IMR-90 (cell line): Measurements from ENCODE around the gene SIPA1L3. TPM values are rescaled to one million over a fixed set of nuclear protein-coding genes. Genes with fewer than 3 reads are reported as not detected.
A peak's percentile ranks its signal among the peaks of the same experiment; 100 is the strongest.

Experiments used
- ATAC-seq: fragments of 200-7000 bp; cut with Tn5 transposase; 2 replicates; pipeline ENCODE4 v1.9.1; 2020; ENCODE audit warnings: low read depth, mild to moderate bottlenecking, moderate library complexity
- BruUV-seq: library from RNA; stranded (reverse); fragments of 400-500 nt; replicated peaks from 2 replicates; lab custom pipeline; 2021; lab: Mats Ljungman, UMichigan
- CTCF ChIA-PET: fragments of 300-600 bp; formaldehyde crosslinking; extraction: SDS; loops from one replicate; lab custom pipeline; 2021; ENCODE audit warnings: antibody characterized with exemption; lab: Yijun Ruan, JAX
- POLR2A ChIA-PET: fragments of 300-600 bp; sonication (Branson Sonifier 250); formaldehyde crosslinking; loops from one replicate; lab custom pipeline; 2022; ENCODE audit warnings: antibody characterized with exemption; ENCODE audit not compliant: unreplicated experiment; lab: Charles Lee
- DNase-seq: peaks from one replicate; pipeline ENCODE4 v3.0.0; 2013
- H2AFZ ChIP-seq: replicated peaks from 2 replicates; pipeline ENCODE3; 2013; ENCODE audit warnings: low read length, mild to moderate bottlenecking; ENCODE audit not compliant: poor library complexity
- H2AK5ac ChIP-seq: 2 replicates; pipeline ENCODE4 v1.6.1; 2013; ENCODE audit warnings: low read depth, low read length, inconsistent platforms
- H2AK9ac ChIP-seq: replicated peaks from 2 replicates; pipeline ENCODE3; 2013; ENCODE audit warnings: mild to moderate bottlenecking, low read depth, low read length, moderate library complexity; ENCODE audit not compliant: poor library complexity
- H2BK120ac ChIP-seq: 2 replicates; pipeline ENCODE4 v1.6.1; 2013; ENCODE audit warnings: low read depth, low read length, inconsistent platforms
- H2BK15ac ChIP-seq: 3 replicates; pipeline ENCODE4 v1.6.1; 2013; ENCODE audit warnings: low read depth, low read length, inconsistent platforms
- H2BK20ac ChIP-seq: 2 replicates; pipeline ENCODE4 v1.6.1; 2013; ENCODE audit warnings: low read depth, mild to moderate bottlenecking, inconsistent platforms, low read length, moderate library complexity
- H2BK5ac ChIP-seq: 2 replicates; pipeline ENCODE4 v1.6.1; 2013; ENCODE audit warnings: mild to moderate bottlenecking, low read depth, low read length, inconsistent platforms; ENCODE audit not compliant: poor library complexity, severe bottlenecking
- H3K14ac ChIP-seq: replicated peaks from 2 replicates; pipeline ENCODE4 v1.6.1; 2013; ENCODE audit warnings: low read depth, low read length, inconsistent platforms
- H3K18ac ChIP-seq: 2 replicates; pipeline ENCODE4 v1.6.1; 2013; ENCODE audit warnings: low read depth, low read length, control low read depth
- H3K23ac ChIP-seq: 2 replicates; pipeline ENCODE4 v1.6.1; 2013; ENCODE audit warnings: low read depth, low read length, inconsistent platforms
- H3K27ac ChIP-seq: 2 replicates; pipeline ENCODE4 v1.5.1; 2013; ENCODE audit warnings: mild to moderate bottlenecking, control low read depth, low read length; ENCODE audit not compliant: insufficient read depth
- H3K27me3 ChIP-seq: 2 replicates; pipeline ENCODE4 v1.6.1; 2013; ENCODE audit warnings: low read length; ENCODE audit not compliant: control insufficient read depth, insufficient read depth
- H3K36me3 ChIP-seq: 2 replicates; pipeline ENCODE4 v1.6.1; 2013; ENCODE audit warnings: low read length, mixed read lengths; ENCODE audit not compliant: control insufficient read depth, insufficient read depth
- H3K4ac ChIP-seq: 2 replicates; pipeline ENCODE4 v1.6.1; 2013; ENCODE audit warnings: low read depth, low read length, inconsistent platforms
- H3K4me1 ChIP-seq: 2 replicates; pipeline ENCODE4 v1.6.1; 2013; ENCODE audit warnings: low read length, mixed read lengths; ENCODE audit not compliant: control insufficient read depth, insufficient read depth
- H3K4me2 ChIP-seq: 2 replicates; pipeline ENCODE4 v1.6.1; 2013; ENCODE audit warnings: low read depth, mild to moderate bottlenecking, control low read depth, low read length, moderate library complexity
- H3K4me3 ChIP-seq: 2 replicates; pipeline ENCODE4 v1.5.1; 2013; ENCODE audit warnings: low read depth, mild to moderate bottlenecking, control low read depth, low read length, moderate library complexity; ENCODE audit not compliant: insufficient read depth
- H3K56ac ChIP-seq: 2 replicates; pipeline ENCODE4 v1.6.1; 2013; ENCODE audit warnings: low read length, inconsistent platforms; ENCODE audit not compliant: insufficient read depth; ENCODE audit errors: extremely low read depth
- H3K79me1 ChIP-seq, 2 experiments: 2 replicates each; pipeline ENCODE4 v1.6.1; 2013; ENCODE audit warnings: low read length in 2 of 2, inconsistent platforms in 1 of 2, low read depth in 1 of 2
- H3K9ac ChIP-seq: 2 replicates; pipeline ENCODE4 v1.6.1; 2013; ENCODE audit warnings: low read depth, low read length, control low read depth
- H3K9me1 ChIP-seq: 2 replicates; pipeline ENCODE4 v1.6.1; 2013; ENCODE audit warnings: low read length, inconsistent platforms; ENCODE audit not compliant: insufficient read depth
- H3K9me3 ChIP-seq: 2 replicates; pipeline ENCODE4 v1.6.1; 2013; ENCODE audit warnings: low read length; ENCODE audit not compliant: control insufficient read depth, insufficient read depth
- H4K20me1 ChIP-seq: 2 replicates; pipeline ENCODE4 v1.6.1; 2013; ENCODE audit warnings: low read length, inconsistent platforms; ENCODE audit not compliant: insufficient read depth
- H4K5ac ChIP-seq: 2 replicates; pipeline ENCODE4 v1.6.1; 2013; ENCODE audit warnings: mild to moderate bottlenecking, low read depth, low read length, control low read depth
- H4K8ac ChIP-seq, 2 experiments: 2 replicates each; pipeline ENCODE4 v1.6.1; 2013; ENCODE audit warnings: low read depth in 2 of 2, low read length in 2 of 2, control low read depth in 1 of 2, inconsistent platforms in 1 of 2
- H4K91ac ChIP-seq: 2 replicates; pipeline ENCODE4 v1.6.1; 2013; ENCODE audit warnings: low read depth, low read length, inconsistent platforms; ENCODE audit not compliant: insufficient read depth
- FOS ChIP-seq: fragments of 150-350 bp; IDR thresholded peaks from 2 replicates; pipeline ENCODE4 v1.6.1; 2016; ENCODE audit warnings: low read depth, low read length
- MAFK ChIP-seq: IDR thresholded peaks from 2 replicates; pipeline ENCODE4 v1.6.1; 2012; ENCODE audit warnings: low read depth, low read length, improper control_type of control experiment
- NFE2L2 ChIP-seq: fragments of 150-350 bp; IDR thresholded peaks from 2 replicates; pipeline ENCODE4 v1.6.1; 2016; ENCODE audit warnings: low read depth, mild to moderate bottlenecking, low read length
- POLR2A ChIP-seq: IDR thresholded peaks from 2 replicates; pipeline ENCODE4 v1.6.1; 2012; ENCODE audit warnings: mild to moderate bottlenecking, low read depth, low read length
- WGBS, 2 experiments: methylation state at CpG; one replicate each; pipeline versions ENCODE4 v1.1.5 to v1.1.7; 2013; ENCODE audit warnings: missing lambda C conversion rate in 2 of 2; ENCODE audit not compliant: insufficient read length in 1 of 2; ENCODE audit errors: extremely low coverage in 2 of 2; 5-methylcytosine and 5-hydroxymethylcytosine counted together
- dilution Hi-C: fragments of 300-500 bp; cut with HindIII; formaldehyde crosslinking; loops from one replicate; pipeline ENCODE4 v1.14.3; 2018; ENCODE audit warnings: low sequenced_read_pairs; ENCODE audit not compliant: unreplicated experiment
- in situ Hi-C: fragments of 300-500 bp; cut with MboI; formaldehyde crosslinking; loops from 3 replicates; pipeline ENCODE4 v1.14.3; 2019; ENCODE audit warnings: low sequenced_read_pairs, inconsistent platforms, mixed read lengths
- intact Hi-C: fragments of 100-400 bp; cut with micrococcal nuclease; formaldehyde crosslinking; loops from 2 replicates; pipeline ENCODE4 v1.10.0; 2022
- polyA plus RNA-seq, 3 experiments: library from polyadenylated mRNA; depleted of rRNA; stranded (reverse); fragments of >200 nt; gene quantifications; 2 replicates each; pipeline ENCODE4 v1.2.3, GENCODE V29; 2012; ENCODE audit warnings: low replicate concordance in 1 of 3
- total RNA-seq: library from RNA; depleted of rRNA; stranded (reverse); fragments of >200 nt; gene quantifications from 2 replicates; pipeline ENCODE4 v1.2.3, GENCODE V29; 2012
- TF ChIP-seq, protein P1 (sequence below): fragments of 150-350 bp; IDR thresholded peaks from 2 replicates; pipeline ENCODE4 v1.6.1; 2017; ENCODE audit warnings: mild to moderate bottlenecking, antibody characterized with exemption, low read length, low read depth

Gene SIPA1L3
- total and polyA plus RNA-seq, 2 of the 4 experiments (the other 2 are of a cell fraction) = 4.1 to 9.4 TPM

GRCh38 chr19:38011426-38011825 is 104.4 kb downstream of the SIPA1L3 start:
- Histone ChIP-seq H3K9me3 (no peaks in the 10 kb centered on the region), H3K4me3 (no peak overlapping the region), H2AK5ac (no peak overlapping the region), H2BK20ac (no peak overlapping the region), H3K27me3 (no peaks in the 10 kb centered on the region), H2BK15ac (no peak overlapping the region), H4K20me1 (peaks cover 8% of the 10 kb centered on the region; the same call in 1 of the 2 replicates), H3K9ac (no peak overlapping the region), H3K79me1 (peaks cover 40 to 88% of the 10 kb centered on the region in 2 experiments), H2AK9ac (no peak overlapping the region), H4K91ac (no peak overlapping the region), H3K4me2 (no peak overlapping the region), H2BK120ac (no peak overlapping the region), H4K5ac (no peak overlapping the region), H3K23ac (no peak overlapping the region), H2BK5ac (peak overlapping the region; percentile 12), H3K56ac (no peak overlapping the region), H3K27ac (no peak overlapping the region), H3K14ac (0 out of 2 replicates have a peak overlapping the region, but pooled peaks have one; percentile 20), H3K4me1 (peaks cover 6% of the 10 kb centered on the region; the same call in 1 of the 2 replicates), H3K4ac (no peak overlapping the region), H2AFZ (no peak overlapping the region), H3K9me1 (peaks cover 24% of the 10 kb centered on the region), H4K8ac (peak overlapping the region in 1 of 2 experiments; percentile 30; a peak in 1 of 4 replicates), H3K18ac (no peak overlapping the region), H3K36me3 (no peaks in the 10 kb centered on the region)
- intact Hi-C loops = no loop called here
- ATAC-seq = no peak
- ChIA-PET CTCF (no interaction called here), POLR2A (no interaction called here)
- DNase-seq = no peak
- 88% methylated on average over 3 of the region's 3 CpGs; no CpG with 5 or more reads in 1 of the 2 experiments for WGBS, 2 experiments
- in situ Hi-C loops = no loop called here
- TF ChIP-seq POLR2A = no peak
- TF ChIP-seq FOS = no peak
- TF ChIP-seq, protein P1, sequence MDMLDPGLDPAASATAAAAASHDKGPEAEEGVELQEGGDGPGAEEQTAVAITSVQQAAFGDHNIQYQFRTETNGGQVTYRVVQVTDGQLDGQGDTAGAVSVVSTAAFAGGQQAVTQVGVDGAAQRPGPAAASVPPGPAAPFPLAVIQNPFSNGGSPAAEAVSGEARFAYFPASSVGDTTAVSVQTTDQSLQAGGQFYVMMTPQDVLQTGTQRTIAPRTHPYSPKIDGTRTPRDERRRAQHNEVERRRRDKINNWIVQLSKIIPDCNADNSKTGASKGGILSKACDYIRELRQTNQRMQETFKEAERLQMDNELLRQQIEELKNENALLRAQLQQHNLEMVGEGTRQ = no peak
- no peak for TF ChIP-seq MAFK
- TF ChIP-seq NFE2L2 = no peak
- dilution Hi-C loops = no loop called here
- BruUV-seq = no TSS peak
